Lower lobe of right lung (tissue), 2 donors: ENCODE data around the gene LOX. TPM values are rescaled to one million over a fixed set of nuclear protein-coding genes. Genes with fewer than 3 reads are reported as not detected.
A peak's percentile ranks its signal among the peaks of the same experiment; 100 is the strongest.

Source experiments
- ATAC-seq, 2 donors: fragments of 200-7000 bp; cut with Tn5 transposase; one replicate each; pipeline ENCODE4 v1.9.1; 2020 to 2022; ENCODE audit warnings: mild to moderate bottlenecking in 2 of 2, moderate library complexity in 2 of 2
- DNase-seq: peaks from one replicate; pipeline ENCODE4 v3.0.0-alpha.2; 2020
- H3K27ac ChIP-seq: fragments of 200-600 bp; one replicate; pipeline ENCODE4 v1.8.0; 2022
- H3K27me3 ChIP-seq: fragments of 200-600 bp; one replicate; pipeline ENCODE4 v1.8.0; 2022; ENCODE audit warnings: low read depth
- H3K36me3 ChIP-seq: fragments of 200-600 bp; one replicate; pipeline ENCODE4 v1.8.0; 2022; ENCODE audit warnings: mild to moderate bottlenecking
- H3K4me1 ChIP-seq: fragments of 200-600 bp; one replicate; pipeline ENCODE4 v1.8.0; 2022
- H3K4me3 ChIP-seq: fragments of 200-600 bp; one replicate; pipeline ENCODE4 v1.8.0; 2022; ENCODE audit warnings: mild to moderate bottlenecking
- H3K9me3 ChIP-seq: fragments of 200-600 bp; one replicate; pipeline ENCODE4 v1.8.0; 2022
- CTCF ChIP-seq: fragments of 200-600 bp; IDR thresholded peaks from one replicate; pipeline ENCODE4 v1.8.0; 2022; ENCODE audit warnings: antibody characterized with exemption, mild to moderate bottlenecking
- intact Hi-C: fragments of 100-400 bp; cut with DNase I; formaldehyde crosslinking; loops from one replicate; pipeline ENCODE4 v1.11.0; 2022
- total RNA-seq: library from RNA; stranded (reverse); fragmentation: NEBNext Ultra II Directional; extraction: Animal tissue kit (Norgen Biotek cat#: 25700); gene quantifications from one replicate; pipeline ENCODE4 v1.2.1, GENCODE V29; 2021
- donor health status: DM: no; HTN: yes; CAD: no; lungs with severe emphysema.

The LOX gene
- total RNA-seq, 1 donor from 2014 or later, result 16.2 TPM

GRCh38 chr5:122107016-122107415, 29.0 kb upstream of the LOX start:
- Histone ChIP-seq H3K27me3 (no peaks in the 10 kb centered on the region), H3K9me3 (no peaks in the 10 kb centered on the region), H3K4me3 (no peak overlapping the region), H3K27ac (no peak overlapping the region), H3K36me3 (no peaks in the 10 kb centered on the region), H3K4me1 (no peaks in the 10 kb centered on the region)
- TF ChIP-seq CTCF, result no peak
- ATAC-seq, result no peak
- intact Hi-C loops, result loop anchor here (10.0 kb wide), 1 partner anchor 142 kb away; the partner anchor contains the start of gene SRFBP1
- DNase-seq, result no peak

GRCh38 chr5:122105909-122106308, 27.9 kb upstream of the LOX start:
- ATAC-seq, result no peak
- H3K4me3 ChIP-seq, result no peak overlapping the region
- no peak for DNase-seq
- intact Hi-C loops, result loop anchor here (10.0 kb wide), 1 partner anchor 141 kb away; the partner anchor contains the start of gene SRFBP1
- H3K9me3 ChIP-seq, result no peaks in the 10 kb centered on the region
- TF ChIP-seq CTCF, result no peak
- H3K36me3 ChIP-seq, result no peaks in the 10 kb centered on the region
- H3K27me3 ChIP-seq, result no peaks in the 10 kb centered on the region
- no peak overlapping the region for H3K27ac ChIP-seq
- no peaks in the 10 kb centered on the region for H3K4me1 ChIP-seq

- intact Hi-C loops, result loop anchor here (10.0 kb wide), 1 partner anchor 138 kb away; the partner anchor contains the start of gene SRFBP1
- no peak for ATAC-seq
Observed at GRCh38 chr5:122102825-122103224, 24.8 kb upstream of the LOX start.

GRCh38 chr5:122101636-122102285, 23.7 kb upstream of the LOX start:
- Histone ChIP-seq H3K9me3 (no peaks in the 10 kb centered on the region), H3K4me1 (no peaks in the 10 kb centered on the region), H3K27me3 (no peaks in the 10 kb centered on the region), H3K36me3 (no peaks in the 10 kb centered on the region), H3K27ac (no peak overlapping the region), H3K4me3 (no peak overlapping the region)
- no peak for DNase-seq
- intact Hi-C loops, result loop anchor here (10.0 kb wide), 1 partner anchor 137 kb away; the partner anchor contains the start of gene SRFBP1
- peak; percentile 53 for TF ChIP-seq CTCF
- ATAC-seq, result peak in 1 of 2 donors; percentile 51

More at GRCh38 chr5:122102825-122103224, 24.8 kb upstream of the LOX start:
- no peak for DNase-seq
- no peak overlapping the region for H3K4me3 ChIP-seq
- no peaks in the 10 kb centered on the region for H3K27me3 ChIP-seq
- no peaks in the 10 kb centered on the region for H3K36me3 ChIP-seq
- TF ChIP-seq CTCF, result no peak
- H3K27ac ChIP-seq, result no peak overlapping the region
- H3K4me1 ChIP-seq, result no peaks in the 10 kb centered on the region
- no peaks in the 10 kb centered on the region for H3K9me3 ChIP-seq

- Histone ChIP-seq H3K27me3 (no peaks in the 10 kb centered on the region), H3K9me3 (no peaks in the 10 kb centered on the region), H3K27ac (no peak overlapping the region), H3K36me3 (no peaks in the 10 kb centered on the region), H3K4me3 (no peak overlapping the region), H3K4me1 (no peaks in the 10 kb centered on the region)
- intact Hi-C loops, result no loop called here
- DNase-seq, result no peak
- no peak for ATAC-seq
- no peak for TF ChIP-seq CTCF
Observed at GRCh38 chr5:122099060-122099790, 21.2 kb upstream of the LOX start.
